ENCODE measurements around the gene ITSN1. TPM values are rescaled to one million over a fixed set of nuclear protein-coding genes. Genes with fewer than 3 reads are reported as not detected.

The ITSN1 gene
- total and polyA plus RNA-seq, 2 experiments from 2014 or later = 77.9 to 95.7 TPM

GRCh38 chr21:33791073-33791472, 148.8 kb downstream of the ITSN1 start:
- peaks cover 3% of the 10 kb centered on the region for H3K27me3 Mint-ChIP-seq (ENCODE audit: insufficient read depth, low read depth, poor library complexity)
- Histone ChIP-seq H3K9me2 (ENCODE audit: insufficient read depth) (peaks cover 4% of the 10 kb centered on the region; the same call in 1 of the 2 replicates), H3K27me3 (ENCODE audit: insufficient read depth) (no peaks in the 10 kb centered on the region), H3F3A (replicated peaks; ENCODE audit: low read depth) (no peaks in the 10 kb centered on the region), H3K27ac (ENCODE audit: low read depth) (no peak overlapping the region), H4K20me1 (replicated peaks; ENCODE audit: insufficient read depth) (no peaks in the 10 kb centered on the region), H3K36me3 (ENCODE audit: insufficient read depth) (no peaks in the 10 kb centered on the region), H2AFZ (no peak overlapping the region), H3K4me1 (ENCODE audit: insufficient read depth) (peaks cover 23% of the 10 kb centered on the region), H3K4me2 (no peak overlapping the region), H3K79me2 (replicated peaks; ENCODE audit: insufficient read depth) (no peaks in the 10 kb centered on the region), H3K4me3 (no peak overlapping the region)
- TF ChIP-seq POLR2AphosphoS5 (IDR thresholded peaks at IDR 0.05; ENCODE audit: low read depth) = no peak
- TF ChIP-seq, protein P1, sequence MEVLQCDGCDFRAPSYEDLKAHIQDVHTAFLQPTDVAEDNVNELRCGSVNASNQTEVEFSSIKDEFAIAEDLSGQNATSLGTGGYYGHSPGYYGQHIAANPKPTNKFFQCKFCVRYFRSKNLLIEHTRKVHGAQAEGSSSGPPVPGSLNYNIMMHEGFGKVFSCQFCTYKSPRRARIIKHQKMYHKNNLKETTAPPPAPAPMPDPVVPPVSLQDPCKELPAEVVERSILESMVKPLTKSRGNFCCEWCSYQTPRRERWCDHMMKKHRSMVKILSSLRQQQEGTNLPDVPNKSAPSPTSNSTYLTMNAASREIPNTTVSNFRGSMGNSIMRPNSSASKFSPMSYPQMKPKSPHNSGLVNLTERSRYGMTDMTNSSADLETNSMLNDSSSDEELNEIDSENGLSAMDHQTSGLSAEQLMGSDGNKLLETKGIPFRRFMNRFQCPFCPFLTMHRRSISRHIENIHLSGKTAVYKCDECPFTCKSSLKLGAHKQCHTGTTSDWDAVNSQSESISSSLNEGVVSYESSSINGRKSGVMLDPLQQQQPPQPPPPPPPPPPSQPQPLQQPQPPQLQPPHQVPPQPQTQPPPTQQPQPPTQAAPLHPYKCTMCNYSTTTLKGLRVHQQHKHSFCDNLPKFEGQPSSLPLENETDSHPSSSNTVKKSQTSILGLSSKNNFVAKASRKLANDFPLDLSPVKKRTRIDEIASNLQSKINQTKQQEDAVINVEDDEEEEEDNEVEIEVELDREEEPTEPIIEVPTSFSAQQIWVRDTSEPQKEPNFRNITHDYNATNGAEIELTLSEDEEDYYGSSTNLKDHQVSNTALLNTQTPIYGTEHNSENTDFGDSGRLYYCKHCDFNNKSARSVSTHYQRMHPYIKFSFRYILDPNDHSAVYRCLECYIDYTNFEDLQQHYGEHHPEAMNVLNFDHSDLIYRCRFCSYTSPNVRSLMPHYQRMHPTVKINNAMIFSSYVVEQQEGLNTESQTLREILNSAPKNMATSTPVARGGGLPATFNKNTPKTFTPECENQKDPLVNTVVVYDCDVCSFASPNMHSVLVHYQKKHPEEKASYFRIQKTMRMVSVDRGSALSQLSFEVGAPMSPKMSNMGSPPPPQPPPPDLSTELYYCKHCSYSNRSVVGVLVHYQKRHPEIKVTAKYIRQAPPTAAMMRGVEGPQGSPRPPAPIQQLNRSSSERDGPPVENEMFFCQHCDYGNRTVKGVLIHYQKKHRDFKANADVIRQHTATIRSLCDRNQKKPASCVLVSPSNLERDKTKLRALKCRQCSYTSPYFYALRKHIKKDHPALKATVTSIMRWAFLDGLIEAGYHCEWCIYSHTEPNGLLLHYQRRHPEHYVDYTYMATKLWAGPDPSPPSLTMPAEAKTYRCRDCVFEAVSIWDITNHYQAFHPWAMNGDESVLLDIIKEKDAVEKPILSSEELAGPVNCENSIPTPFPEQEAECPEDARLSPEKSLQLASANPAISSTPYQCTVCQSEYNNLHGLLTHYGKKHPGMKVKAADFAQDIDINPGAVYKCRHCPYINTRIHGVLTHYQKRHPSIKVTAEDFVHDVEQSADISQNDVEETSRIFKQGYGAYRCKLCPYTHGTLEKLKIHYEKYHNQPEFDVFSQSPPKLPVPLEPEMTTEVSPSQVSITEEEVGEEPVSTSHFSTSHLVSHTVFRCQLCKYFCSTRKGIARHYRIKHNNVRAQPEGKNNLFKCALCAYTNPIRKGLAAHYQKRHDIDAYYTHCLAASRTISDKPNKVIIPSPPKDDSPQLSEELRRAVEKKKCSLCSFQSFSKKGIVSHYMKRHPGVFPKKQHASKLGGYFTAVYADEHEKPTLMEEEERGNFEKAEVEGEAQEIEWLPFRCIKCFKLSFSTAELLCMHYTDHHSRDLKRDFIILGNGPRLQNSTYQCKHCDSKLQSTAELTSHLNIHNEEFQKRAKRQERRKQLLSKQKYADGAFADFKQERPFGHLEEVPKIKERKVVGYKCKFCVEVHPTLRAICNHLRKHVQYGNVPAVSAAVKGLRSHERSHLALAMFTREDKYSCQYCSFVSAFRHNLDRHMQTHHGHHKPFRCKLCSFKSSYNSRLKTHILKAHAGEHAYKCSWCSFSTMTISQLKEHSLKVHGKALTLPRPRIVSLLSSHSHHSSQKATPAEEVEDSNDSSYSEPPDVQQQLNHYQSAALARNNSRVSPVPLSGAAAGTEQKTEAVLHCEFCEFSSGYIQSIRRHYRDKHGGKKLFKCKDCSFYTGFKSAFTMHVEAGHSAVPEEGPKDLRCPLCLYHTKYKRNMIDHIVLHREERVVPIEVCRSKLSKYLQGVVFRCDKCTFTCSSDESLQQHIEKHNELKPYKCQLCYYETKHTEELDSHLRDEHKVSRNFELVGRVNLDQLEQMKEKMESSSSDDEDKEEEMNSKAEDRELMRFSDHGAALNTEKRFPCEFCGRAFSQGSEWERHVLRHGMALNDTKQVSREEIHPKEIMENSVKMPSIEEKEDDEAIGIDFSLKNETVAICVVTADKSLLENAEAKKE (CRISPR knock-in tag; IDR thresholded peaks at IDR 0.05) = no peak
- TF ChIP-seq, protein P2, sequence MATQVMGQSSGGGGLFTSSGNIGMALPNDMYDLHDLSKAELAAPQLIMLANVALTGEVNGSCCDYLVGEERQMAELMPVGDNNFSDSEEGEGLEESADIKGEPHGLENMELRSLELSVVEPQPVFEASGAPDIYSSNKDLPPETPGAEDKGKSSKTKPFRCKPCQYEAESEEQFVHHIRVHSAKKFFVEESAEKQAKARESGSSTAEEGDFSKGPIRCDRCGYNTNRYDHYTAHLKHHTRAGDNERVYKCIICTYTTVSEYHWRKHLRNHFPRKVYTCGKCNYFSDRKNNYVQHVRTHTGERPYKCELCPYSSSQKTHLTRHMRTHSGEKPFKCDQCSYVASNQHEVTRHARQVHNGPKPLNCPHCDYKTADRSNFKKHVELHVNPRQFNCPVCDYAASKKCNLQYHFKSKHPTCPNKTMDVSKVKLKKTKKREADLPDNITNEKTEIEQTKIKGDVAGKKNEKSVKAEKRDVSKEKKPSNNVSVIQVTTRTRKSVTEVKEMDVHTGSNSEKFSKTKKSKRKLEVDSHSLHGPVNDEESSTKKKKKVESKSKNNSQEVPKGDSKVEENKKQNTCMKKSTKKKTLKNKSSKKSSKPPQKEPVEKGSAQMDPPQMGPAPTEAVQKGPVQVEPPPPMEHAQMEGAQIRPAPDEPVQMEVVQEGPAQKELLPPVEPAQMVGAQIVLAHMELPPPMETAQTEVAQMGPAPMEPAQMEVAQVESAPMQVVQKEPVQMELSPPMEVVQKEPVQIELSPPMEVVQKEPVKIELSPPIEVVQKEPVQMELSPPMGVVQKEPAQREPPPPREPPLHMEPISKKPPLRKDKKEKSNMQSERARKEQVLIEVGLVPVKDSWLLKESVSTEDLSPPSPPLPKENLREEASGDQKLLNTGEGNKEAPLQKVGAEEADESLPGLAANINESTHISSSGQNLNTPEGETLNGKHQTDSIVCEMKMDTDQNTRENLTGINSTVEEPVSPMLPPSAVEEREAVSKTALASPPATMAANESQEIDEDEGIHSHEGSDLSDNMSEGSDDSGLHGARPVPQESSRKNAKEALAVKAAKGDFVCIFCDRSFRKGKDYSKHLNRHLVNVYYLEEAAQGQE (IDR thresholded peaks at IDR 0.05; ENCODE audit: unreplicated experiment) = no peak
- no peak for TF ChIP-seq STAT1 (IDR thresholded peaks at IDR 0.05; ENCODE audit: unreplicated experiment)
- TF ChIP-seq, protein P3, sequence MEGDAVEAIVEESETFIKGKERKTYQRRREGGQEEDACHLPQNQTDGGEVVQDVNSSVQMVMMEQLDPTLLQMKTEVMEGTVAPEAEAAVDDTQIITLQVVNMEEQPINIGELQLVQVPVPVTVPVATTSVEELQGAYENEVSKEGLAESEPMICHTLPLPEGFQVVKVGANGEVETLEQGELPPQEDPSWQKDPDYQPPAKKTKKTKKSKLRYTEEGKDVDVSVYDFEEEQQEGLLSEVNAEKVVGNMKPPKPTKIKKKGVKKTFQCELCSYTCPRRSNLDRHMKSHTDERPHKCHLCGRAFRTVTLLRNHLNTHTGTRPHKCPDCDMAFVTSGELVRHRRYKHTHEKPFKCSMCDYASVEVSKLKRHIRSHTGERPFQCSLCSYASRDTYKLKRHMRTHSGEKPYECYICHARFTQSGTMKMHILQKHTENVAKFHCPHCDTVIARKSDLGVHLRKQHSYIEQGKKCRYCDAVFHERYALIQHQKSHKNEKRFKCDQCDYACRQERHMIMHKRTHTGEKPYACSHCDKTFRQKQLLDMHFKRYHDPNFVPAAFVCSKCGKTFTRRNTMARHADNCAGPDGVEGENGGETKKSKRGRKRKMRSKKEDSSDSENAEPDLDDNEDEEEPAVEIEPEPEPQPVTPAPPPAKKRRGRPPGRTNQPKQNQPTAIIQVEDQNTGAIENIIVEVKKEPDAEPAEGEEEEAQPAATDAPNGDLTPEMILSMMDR (conservative IDR thresholded peaks at IDR 0.05; ENCODE audit: low read depth in 2 of 2) = no peak
- no peak for TF ChIP-seq ZNF114 (CRISPR knock-in tag; IDR thresholded peaks at IDR 0.05)
- TF ChIP-seq, protein P4, sequence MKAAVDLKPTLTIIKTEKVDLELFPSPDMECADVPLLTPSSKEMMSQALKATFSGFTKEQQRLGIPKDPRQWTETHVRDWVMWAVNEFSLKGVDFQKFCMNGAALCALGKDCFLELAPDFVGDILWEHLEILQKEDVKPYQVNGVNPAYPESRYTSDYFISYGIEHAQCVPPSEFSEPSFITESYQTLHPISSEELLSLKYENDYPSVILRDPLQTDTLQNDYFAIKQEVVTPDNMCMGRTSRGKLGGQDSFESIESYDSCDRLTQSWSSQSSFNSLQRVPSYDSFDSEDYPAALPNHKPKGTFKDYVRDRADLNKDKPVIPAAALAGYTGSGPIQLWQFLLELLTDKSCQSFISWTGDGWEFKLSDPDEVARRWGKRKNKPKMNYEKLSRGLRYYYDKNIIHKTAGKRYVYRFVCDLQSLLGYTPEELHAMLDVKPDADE (IDR thresholded peaks at IDR 0.05) = no peak
- TF ChIP-seq JUNB (IDR thresholded peaks at IDR 0.05; ENCODE audit: unreplicated experiment) = no peak
- no peak for TF ChIP-seq EZH2phosphoT487 (IDR thresholded peaks at IDR 0.05; ENCODE audit: unreplicated experiment)
- TF ChIP-seq NANOG (IDR thresholded peaks at IDR 0.05; ENCODE audit: borderline replicate concordance) = no peak
- TF ChIP-seq ZNF331 (CRISPR knock-in tag; IDR thresholded peaks at IDR 0.05; ENCODE audit: low read depth) = no peak
- TF ChIP-seq EZH2 (IDR thresholded peaks at IDR 0.05; ENCODE audit: low read depth, unreplicated experiment) = no peak
- no peak for TF ChIP-seq CREB1 (CRISPR knock-in tag; IDR thresholded peaks at IDR 0.05; ENCODE audit: low read depth)
- H3K4me1 Mint-ChIP-seq = peaks cover 31% of the 10 kb centered on the region
- H3K27ac Mint-ChIP-seq = no peak overlapping the region
- H3K4me3 Mint-ChIP-seq = no peak overlapping the region
- ATAC-seq (no peak), DNase-seq (ENCODE audit: low spot score) (no peak)
- H3K36me3 Mint-ChIP-seq (ENCODE audit: low read depth) = peaks cover 8% of the 10 kb centered on the region; the same call in 2 of the 3 replicates
- H3K9me3 Mint-ChIP-seq = no peaks in the 10 kb centered on the region
